Measurements from ENCODE around the gene MCIDAS.

The MCIDAS gene

DNA sequence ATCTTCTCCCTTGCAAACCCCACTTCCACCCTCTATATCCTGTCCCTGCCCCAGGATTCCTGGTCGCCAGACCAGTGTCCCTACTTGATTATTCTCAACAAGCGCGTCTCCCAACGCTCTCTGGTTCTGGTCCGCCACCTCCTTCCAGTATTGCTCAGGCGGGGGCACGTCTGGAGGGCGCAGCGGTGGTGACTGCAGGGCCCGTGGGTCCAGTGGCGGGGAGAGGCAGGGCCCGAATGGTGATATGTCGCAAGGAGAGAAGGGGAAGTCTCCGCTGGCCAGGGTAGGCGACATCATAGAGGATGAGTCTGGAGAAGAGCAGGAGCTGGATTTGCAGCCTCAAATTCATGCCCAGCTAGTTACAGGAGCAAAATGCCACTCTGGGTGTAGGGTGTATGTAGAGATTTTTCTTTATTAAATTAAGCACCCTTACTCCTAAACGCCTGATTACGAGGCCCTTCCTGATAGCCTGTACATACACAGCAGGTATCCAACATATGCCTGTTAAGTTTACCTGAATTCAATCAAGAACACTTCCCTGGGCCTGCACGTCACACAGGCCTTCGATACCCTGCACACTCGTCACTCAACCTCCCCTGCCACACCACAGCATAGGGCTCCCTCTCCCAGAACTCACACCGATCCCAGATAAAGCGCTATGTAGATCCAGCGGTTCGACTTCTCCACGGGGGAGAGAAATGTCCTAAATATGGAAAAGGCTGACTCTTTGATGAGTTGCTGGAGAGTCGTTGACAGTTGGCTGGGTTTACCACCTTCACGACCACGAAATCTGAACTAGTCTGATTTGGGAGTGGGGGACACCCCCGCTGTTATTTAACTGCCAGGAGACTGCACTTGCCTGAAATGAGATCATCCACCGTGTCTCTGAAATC lies 4.8 kb downstream of the MCIDAS start:
- no peak for FAIRE-seq

DNA sequence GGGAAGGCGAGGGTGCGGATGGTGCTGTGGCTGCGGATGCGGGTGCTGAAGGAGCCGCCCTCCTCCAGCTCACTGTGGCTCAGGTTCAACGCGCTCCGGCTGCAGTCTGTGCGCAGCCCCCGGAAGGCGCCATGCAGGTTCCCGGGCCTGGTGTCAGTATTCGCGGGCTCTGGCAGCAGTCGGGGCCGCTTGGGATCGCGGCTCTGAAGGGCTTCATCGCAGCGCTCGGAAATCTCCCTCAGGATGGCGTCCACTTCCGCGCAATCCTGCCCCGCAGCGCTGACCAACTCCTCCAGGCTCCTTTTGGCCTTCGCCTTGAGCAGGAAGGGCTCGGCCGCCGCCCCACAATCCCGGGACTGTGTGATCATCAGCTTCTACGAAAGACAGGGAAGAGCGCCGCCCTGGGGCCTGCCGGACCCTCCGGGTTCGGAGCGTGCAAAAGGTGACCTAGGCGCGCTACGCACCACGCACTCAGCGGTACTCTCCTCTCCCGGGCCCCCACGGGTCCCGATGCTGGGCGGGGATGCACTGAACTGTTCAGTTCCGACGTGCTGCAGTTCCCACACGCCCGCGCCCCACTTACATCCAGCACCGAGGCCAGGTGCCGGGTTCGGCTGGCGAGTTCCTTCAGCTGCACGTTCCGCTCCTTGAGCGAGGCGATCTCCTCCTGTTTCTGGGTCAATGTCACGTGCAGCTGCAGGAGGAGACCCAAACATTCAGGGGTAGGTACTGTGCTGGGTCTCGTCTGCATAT lies 6.5 kb downstream of the MCIDAS start:
- no peak for FAIRE-seq

DNA sequence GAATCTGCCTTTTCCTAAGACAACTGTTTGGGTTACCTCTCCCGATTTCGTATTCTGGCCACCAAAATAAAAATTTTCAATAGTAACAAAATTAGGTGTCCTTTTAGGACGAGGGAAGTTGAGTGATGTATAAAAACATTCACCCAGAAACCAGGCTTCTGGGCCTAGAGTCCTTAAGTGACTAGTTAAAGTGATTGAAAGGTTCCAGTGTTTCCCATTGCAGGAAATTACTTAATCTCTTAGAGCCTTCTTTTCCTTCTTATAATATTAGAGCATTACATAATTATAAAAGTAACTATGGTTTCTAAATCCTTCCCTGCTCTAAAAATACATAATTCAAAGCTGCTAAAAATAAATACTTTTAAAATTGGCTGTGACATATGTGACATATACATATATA lies 7.3 kb downstream of the MCIDAS start:
- FAIRE-seq, result no peak

DNA sequence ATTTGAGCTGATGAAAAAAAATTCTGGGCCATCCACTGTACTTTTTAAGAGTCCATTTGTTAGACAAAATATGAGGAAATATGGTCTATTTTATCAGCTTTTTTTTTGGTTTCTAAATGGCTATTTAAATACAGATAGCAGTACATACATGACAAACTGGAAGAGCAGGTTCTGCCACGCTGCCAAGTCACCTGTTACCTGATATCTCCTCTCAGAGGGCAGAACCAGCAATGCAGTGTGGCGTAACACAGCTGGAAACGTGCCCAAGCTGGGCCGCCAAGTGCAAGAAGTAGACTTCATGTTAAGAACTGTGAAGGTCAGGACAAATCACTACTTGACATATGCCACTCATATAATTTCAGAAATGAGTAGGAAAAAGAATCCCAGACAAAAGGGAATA lies 8.1 kb downstream of the MCIDAS start:
- no peak for FAIRE-seq

DNA sequence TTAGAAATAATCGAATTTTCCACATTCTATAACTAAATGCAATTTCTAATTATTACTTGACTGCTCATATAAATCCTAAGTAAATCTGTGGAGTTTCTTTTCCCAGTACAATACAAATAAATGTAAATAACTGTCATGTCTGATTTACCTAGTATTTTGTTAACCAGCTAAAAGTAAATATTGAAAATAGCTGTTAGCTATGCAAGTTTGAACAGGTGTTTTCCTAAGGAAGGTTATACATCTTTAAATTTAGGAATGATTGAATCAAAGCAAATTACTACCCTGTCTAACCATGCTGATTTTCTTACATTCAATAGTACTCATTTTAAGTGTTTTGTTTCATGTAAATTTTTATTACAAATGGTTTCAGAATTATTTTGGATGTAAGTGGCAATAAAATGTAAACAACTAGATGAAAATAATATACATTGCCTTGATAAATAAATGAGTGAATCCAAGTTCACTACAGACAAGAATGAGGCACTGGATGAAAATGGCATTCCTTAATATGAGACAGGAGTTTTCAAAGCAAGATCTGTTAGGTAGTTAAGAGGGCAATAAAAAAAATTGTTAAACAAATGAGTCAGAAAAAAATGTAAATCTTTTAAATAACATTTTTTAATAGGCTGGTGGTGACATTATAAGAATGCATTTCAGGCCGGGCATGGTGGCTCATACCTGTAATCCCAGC lies 15.8 kb downstream of the MCIDAS start:
- FAIRE-seq, result no peak

DNA sequence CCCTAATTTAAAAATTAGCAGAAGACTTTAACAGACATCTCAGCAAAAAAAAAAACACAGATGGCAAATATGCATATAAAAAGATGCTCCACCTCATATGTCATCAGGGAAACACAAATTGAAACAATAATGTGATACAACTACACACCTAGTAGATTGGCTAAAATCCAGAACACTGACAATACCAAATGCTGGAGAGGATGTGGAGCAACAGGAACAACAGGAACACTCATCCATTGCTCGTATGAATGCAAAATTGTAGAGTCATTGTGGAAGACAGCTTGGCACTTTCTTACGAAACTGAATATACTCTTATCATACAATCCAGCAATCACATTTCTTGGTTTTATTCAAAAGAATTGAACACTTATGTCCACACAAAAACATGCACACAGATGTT lies 22.1 kb downstream of the MCIDAS start:
- FAIRE-seq, result no peak

DNA sequence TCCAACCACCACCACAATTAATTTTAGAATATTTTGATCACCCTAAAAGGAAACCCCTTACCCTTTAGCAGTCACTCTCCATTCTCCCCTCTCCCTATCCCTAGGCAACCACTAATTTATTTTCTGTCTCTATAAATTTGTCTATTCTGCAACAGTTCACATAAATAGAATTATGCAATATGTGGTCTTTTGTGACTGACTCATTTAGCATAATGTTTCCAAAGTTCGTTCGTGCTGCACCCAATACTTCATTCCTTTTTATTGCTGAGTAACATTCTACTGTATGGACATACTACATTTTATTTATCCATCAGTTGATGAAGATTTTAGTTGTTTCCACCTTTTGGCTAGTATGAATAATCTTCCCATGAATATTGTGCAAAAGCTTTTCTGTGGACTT lies 36.0 kb downstream of the MCIDAS start:
- no peak for FAIRE-seq

DNA sequence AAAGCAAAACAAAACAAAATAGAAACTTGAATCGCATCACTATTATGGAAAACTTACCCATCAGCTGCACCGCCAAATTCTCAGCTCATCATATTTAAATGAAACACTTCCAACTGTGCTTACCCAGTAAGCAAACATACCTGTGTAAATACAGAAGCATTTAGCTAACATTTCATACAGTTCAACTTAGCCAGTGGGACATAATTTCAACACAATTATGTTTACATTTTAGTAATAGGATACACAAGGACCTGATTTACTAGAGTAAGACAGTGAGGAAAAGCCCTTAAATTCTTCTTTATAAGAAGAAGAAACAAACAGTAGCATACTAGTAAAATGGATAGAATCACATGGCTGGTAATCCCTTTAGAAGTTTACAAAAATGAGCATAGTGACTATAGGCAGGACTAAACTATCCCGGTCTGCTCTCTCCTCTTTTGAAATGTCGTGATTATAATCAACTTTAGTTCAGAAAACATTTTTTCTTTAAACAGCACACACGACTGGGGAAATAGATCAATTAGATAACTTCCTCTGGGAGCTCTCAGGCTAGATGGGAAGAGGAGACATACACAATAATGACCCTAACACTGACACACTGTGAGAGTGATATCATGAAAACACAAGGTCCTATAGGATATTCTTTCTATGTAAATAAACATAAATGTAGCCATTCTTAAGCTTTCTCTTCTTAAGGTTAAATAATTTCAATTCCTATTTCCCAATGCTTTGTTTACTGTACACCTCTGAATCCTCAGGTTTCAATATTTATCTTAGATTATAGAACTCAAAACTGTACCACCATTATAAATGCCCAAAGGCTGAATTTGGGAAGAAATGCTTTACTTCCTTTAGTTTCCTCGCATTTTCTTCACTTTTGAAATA lies 38.2 kb downstream of the MCIDAS start:
- FAIRE-seq, result no peak

DNA sequence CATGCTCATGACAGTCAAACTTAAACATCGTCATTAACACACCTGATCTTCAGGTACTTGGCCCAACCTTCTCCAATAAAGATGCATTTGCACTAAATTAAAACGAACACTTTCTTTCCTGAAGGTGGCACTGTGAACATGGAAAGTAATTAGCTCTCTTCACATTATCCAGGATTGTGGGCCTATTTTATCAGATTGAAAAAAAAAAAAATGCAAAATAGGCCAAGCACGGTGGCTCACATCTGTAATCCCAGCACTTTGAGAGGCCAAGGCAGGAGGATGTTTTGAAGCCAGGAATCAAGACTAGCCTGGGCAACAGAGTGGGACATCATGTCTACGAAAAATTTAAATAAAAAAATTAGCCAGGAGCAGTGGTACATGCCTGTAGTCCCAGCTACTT lies 39.7 kb downstream of the MCIDAS start:
- no peak for FAIRE-seq

DNA sequence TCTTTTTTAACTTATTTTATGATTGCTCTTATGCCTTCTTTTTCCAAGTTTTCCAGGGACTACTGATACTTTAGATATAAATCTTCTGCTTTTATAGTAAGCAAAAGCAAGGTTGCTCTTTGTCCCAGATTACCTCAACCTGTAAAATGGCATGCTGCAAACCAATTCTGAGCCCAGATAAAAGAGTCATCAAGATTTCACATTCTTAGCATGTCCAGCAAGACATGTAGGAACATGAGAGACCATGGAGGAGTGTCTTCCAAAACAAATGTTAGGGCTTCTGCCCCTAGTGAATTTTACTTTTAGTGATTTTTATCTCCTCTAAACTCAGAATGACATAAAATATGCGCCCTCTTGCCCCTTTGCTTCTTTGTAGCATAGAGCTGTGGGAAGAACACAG lies 47.1 kb downstream of the MCIDAS start:
- no peak for FAIRE-seq

DNA sequence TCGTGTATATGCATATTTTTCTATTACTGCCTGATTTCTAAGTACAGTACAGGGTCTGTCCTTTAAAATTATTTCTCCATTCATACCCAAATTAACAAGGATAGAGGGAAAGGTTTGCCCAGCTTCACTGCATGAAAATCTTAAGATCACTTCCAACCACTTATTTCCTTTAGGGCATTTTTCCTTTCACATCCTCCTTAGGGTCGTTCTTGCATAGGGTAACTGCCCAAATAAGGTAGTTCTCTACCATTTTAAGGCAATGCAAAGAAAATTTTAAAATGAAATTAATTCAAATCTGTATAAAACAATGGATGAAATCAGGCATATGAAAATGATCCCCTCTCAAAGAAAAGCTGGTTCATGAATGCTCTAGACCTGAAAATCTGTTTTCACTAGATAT lies 50.0 kb downstream of the MCIDAS start:
- FAIRE-seq, result no peak

DNA sequence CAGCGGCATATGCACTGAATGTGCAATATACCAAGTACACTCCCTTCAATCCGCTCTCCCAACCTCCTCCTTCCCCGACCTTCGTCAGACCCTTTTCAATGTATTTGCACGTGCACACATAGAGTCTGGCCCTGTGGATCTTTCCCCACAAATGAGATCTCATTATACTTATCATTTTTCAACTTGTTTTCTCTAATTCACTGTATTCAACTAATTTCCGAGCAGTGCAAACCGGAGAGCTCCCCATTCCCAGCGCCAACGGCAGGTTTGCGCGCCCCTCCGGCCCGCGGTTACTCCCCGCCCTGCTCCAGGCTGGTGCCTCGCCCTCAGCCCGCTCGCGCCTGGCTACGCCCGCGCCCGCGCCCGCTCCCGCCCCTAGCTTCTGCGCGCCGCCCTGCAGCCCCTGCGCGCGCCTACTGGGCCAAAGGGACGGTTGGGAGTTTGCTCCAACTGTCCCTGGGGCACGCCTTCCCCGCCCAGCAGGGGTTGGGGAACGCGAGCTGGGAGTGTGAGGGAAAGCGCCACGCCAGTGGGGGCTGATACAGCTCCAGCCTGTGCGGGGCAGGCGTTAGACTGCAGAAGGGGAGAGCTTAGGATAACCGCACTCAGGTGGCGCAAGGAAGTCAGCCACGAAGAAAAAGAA lies 50.8 kb downstream of the MCIDAS start:
- no peak for FAIRE-seq

DNA sequence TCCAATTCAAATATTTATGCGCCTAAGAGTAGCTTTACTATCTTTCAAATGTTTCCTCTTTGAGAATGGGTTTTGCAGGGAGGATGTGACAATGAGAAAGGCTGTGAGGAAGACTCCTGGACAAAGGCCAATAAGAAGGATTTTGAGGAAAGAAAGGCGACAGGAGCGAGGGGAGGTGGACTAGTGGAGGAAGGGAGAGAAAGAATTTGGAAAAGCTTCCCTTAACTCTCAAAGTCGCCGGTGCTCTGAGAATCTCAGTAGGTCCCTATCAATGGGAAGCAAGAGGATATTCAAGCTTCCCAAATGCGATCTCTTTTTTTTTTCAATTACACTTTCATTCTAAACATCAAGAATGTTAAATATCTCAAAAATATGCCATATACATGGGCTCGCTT lies 51.3 kb downstream of the MCIDAS start:
- no peak for FAIRE-seq

DNA sequence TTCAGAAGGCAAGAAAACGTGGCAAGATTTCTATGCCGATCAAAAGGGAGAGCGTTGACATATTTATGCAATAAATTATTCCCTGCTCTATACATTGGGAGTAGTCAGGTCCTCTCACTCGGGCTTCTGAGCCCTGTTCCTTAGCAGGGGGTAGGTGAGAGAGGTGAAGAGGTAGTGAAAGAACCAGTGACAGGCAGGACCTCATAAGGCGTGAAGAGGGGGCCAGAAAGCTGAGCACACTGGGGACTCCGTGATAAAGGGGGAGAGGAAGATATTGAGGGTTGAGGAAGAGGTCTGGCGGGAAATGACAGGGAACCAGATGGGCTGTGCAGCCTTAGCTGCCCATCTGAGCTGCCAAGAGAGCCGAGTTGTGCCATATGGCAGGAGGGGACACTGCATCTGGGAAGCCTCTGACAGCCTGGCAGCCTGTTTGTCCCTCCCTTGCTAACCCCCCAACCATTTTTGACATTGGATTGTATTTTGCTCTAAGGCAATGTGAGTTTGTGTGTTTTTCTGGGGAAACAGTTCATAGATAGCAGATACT lies 53.4 kb downstream of the MCIDAS start:
- FAIRE-seq, result no peak

DNA sequence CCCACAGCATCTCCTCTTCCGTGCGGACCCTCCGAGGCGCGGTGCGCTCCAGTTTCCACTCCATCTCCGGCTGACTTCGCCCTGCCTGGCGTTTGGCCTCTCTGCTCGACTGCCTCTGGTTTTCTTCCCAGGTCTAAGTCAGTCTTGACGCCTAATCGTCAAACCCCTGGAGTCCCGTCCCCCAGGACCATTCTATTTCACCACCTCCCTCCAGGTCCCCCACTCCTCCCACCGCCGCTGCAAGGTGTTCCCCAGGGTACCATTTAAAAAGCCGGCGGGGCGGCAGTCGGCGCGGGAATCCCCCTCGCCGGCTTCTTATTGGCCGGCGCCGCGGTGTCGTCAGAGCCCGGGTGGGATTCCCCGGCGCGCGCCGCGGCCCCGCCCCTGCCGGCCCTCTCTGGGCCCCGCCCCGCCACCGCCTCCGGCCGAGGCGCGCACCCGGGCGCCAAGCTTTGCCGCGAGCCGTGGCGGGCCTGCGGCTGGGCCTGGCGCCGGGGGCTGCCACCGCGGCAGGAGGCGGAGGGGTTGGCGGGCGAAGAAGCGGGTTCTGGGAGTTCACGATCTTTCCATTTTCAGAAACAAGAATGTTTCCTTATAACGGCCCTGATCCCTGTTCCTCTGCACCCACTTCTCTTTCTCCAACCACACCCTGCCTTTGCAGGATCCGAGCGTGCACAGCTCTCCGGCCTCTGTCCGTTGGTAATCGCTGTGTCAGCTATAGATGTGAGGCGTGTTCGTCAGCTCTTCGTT lies 54.0 kb downstream of the MCIDAS start, which contains the start of gene CDC20B:
Gene CDC20B (minus strand): TSS at position 241 of the 750 bp plus-strand sequence. CDS start 177 bp downstream, at position 64.
- no peak for FAIRE-seq

DNA sequence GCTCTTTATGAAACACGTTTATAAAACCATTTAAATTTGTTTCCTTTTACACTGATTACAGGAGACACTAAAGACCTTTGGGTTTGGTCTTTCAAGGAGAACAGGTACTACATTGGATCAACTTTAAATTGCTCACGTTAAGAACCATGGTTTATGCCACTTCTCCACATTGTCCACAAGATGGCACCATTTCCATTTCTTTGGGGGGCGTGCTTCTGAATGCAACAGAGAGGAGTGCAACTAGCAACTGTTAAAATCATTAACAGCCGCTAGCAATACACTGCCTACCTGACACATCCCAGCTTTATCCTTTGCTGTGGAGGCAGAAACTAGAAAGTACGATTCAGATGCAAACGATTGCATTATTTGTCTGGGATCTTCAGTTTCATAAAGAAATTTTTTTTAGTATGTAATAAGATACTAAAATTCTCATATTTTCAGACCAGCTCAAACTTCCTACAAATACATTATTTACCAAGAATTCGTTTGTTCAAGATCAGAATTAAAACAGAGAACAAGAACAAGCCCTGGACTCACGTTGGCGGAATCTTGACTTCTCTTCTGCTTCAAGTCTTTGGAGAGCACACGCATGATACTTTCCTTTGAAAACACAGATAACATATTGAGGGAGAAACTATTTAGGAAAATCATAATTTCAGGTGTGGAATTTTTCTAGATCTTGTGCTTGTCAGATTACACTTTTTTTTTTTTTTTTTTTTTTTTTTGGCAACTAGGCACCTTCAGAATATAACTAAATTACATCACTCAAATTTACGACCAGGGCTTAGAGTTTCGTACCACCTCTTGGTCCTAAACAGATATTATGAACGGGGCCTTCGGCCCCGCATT lies 54.8 kb downstream of the MCIDAS start:
- FAIRE-seq, result no peak

DNA sequence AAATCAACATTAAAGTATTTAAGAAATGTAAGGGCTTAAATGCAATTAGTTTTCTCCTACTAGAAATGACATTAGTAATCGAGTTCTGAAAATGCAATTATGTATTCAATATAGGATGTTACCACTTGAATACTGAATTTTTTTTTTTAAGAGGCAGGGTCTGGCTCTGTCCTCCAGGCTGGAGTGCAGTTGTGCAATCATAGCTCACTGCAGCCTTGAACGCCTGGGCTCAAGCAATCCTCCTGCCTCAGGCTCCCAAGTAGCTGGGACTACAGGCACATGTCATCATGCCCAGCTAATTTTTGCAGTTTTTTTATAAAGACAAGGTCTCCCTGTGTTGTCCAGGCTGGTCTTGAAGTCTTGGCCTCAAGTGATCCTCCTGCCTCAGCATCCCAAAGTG lies 55.6 kb downstream of the MCIDAS start:
- FAIRE-seq, result no peak

Data from colon (tissue), 2 donors.